ENCODE measurements around the gene SUB1. TPM values are rescaled to one million over a fixed set of nuclear protein-coding genes. Genes with fewer than 3 reads are reported as not detected.

The SUB1 gene
- total RNA-seq, 1 experiment from 2014 or later = 204 TPM

DNA sequence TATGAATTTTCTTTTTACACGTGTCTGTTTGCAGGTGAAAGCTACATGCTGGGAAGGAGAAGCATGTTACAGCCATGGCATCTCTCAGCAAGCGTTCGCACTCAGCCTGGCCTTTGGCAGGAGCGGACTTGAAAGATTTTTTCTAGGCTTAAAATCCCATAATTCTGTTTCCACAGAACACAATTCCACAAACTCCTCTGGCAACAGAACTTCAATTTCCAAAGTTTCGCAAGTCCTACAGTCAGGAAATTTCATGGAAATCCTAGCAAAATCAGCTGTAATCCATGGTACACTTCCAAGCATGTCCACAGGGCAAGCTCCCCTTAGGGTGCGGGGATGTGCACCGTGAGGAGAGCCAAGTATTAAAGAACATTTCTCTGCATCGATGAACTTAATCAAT lies 35.9 kb downstream of the SUB1 start:
- H3K4me3 ChIP-seq (ENCODE audit: low read depth in 2 of 2, low read length in 2 of 2) = no peak overlapping the region
- ChIA-PET POLR2A (no interaction called here), CTCF (no interaction called here)
- H3K36me3 ChIP-seq (ENCODE audit: control insufficient read depth, insufficient read depth, low read length) = no peaks in the 10 kb centered on the region
- H3K27me3 ChIP-seq (ENCODE audit: control insufficient read depth, insufficient read depth, low read length) = no peaks in the 10 kb centered on the region
- no peak overlapping the region for H3K27ac ChIP-seq (ENCODE audit: low read length)
- BruUV-seq (replicated peaks) = no TSS peak
- ATAC-seq (no peak), DNase-seq (ENCODE audit: low read depth, low spot score) (no peak)
- in situ Hi-C loops (cut with HindIII; ENCODE audit: low pct_unique_long_range_greater_than_20kb, low sequenced_read_pairs) (no loop called here), intact Hi-C loops (cut with micrococcal nuclease; ENCODE audit: unreplicated experiment) (no loop called here)
- H3K4me1 ChIP-seq (ENCODE audit: control insufficient read depth, insufficient read depth, low read length) = no peaks in the 10 kb centered on the region
- no peak for TF ChIP-seq REST (IDR thresholded peaks at IDR 0.05; ENCODE audit: insufficient read depth in 1 of 2, low read depth in 2 of 2, low read length in 1 of 2)
- no peak for TF ChIP-seq POLR2AphosphoS5 (IDR thresholded peaks at IDR 0.05; ENCODE audit: low read depth, low read length)
- TF ChIP-seq CTCF (IDR thresholded peaks at IDR 0.05) = no peak
- no peak for TF ChIP-seq TCF7L2 (IDR thresholded peaks at IDR 0.05; ENCODE audit: low read depth, low read length)
- TF ChIP-seq SIN3A (IDR thresholded peaks at IDR 0.05; ENCODE audit: borderline replicate concordance, insufficient read depth, low read depth, low read length) = no peak
- H3K9me3 ChIP-seq (ENCODE audit: control insufficient read depth, insufficient read depth, low read depth, low read length) = no peaks in the 10 kb centered on the region

DNA sequence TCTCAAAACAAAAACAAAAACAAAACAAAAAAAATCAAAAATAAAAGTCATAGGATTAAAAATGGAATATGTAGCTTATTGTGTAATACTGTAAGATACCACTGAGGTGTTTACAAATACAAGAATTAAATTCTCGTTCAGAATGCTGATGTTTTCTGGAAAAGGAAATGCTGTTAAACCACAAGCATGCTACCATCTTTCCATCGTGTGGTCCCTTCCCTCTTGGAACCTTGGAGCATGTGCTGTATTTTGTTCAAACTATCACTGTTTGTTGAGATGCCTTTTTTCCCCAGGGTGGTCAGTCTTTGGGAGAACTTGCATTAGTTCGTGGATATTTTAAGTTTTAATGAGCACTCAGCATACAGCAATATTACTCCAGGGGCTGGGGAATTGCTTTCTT lies 39.7 kb downstream of the SUB1 start:
- Histone ChIP-seq H3K4me3 (ENCODE audit: low read depth in 2 of 2, low read length in 2 of 2) (no peak overlapping the region), H3K27me3 (ENCODE audit: control insufficient read depth, insufficient read depth, low read length) (no peaks in the 10 kb centered on the region), H3K27ac (ENCODE audit: low read length) (no peak overlapping the region), H3K9me3 (ENCODE audit: control insufficient read depth, insufficient read depth, low read depth, low read length) (no peaks in the 10 kb centered on the region), H3K36me3 (ENCODE audit: control insufficient read depth, insufficient read depth, low read length) (no peaks in the 10 kb centered on the region), H3K4me1 (ENCODE audit: control insufficient read depth, insufficient read depth, low read length) (no peaks in the 10 kb centered on the region)
- intact Hi-C loops (cut with micrococcal nuclease; ENCODE audit: unreplicated experiment) (no loop called here), in situ Hi-C loops (cut with HindIII; ENCODE audit: low pct_unique_long_range_greater_than_20kb, low sequenced_read_pairs) (no loop called here)
- DNase-seq (ENCODE audit: low read depth, low spot score) = no peak
- CTCF ChIA-PET = no interaction called here
- no TSS peak for BruUV-seq (replicated peaks)
- TF ChIP-seq SIN3A (IDR thresholded peaks at IDR 0.05; ENCODE audit: borderline replicate concordance, insufficient read depth, low read depth, low read length) = no peak
- no peak for TF ChIP-seq TCF7L2 (IDR thresholded peaks at IDR 0.05; ENCODE audit: low read depth, low read length)
- no peak for ATAC-seq
- POLR2A ChIA-PET = no interaction called here

DNA sequence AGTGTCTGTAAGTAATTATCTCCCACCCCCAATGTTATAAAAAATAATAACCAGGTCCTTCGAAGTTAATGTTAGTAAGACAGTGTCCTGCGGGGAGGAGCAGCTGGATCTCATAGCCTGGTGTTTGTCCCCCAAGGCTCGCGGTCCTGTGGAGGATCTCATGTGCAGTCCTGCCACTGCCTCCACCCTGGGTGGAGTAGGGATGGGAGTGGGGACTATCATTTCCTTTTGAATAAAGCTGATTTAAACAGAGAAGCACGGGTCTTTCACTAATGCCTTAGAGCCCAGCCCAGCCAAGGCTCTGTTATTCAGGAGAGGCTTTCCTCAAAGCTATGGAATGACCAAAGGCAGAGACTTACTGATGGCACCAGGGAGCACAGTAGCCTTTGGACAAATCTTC lies 40.2 kb downstream of the SUB1 start:
- BruUV-seq (replicated peaks) = no TSS peak
- in situ Hi-C loops (cut with HindIII; ENCODE audit: low pct_unique_long_range_greater_than_20kb, low sequenced_read_pairs) = no loop called here
- POLR2A ChIA-PET = no interaction called here
- TF ChIP-seq SIN3A (IDR thresholded peaks at IDR 0.05; ENCODE audit: borderline replicate concordance, insufficient read depth, low read depth, low read length) (no peak), POLR2AphosphoS5 (IDR thresholded peaks at IDR 0.05; ENCODE audit: low read depth, low read length) (no peak), REST (IDR thresholded peaks at IDR 0.05; ENCODE audit: insufficient read depth in 1 of 2, low read depth in 2 of 2, low read length in 1 of 2) (no peak), CTCF (IDR thresholded peaks at IDR 0.05) (no peak), TCF7L2 (IDR thresholded peaks at IDR 0.05; ENCODE audit: low read depth, low read length) (no peak)
- Histone ChIP-seq H3K4me3 (ENCODE audit: low read depth in 2 of 2, low read length in 2 of 2) (no peak overlapping the region), H3K4me1 (ENCODE audit: control insufficient read depth, insufficient read depth, low read length) (no peaks in the 10 kb centered on the region), H3K27ac (ENCODE audit: low read length) (no peak overlapping the region), H3K36me3 (ENCODE audit: control insufficient read depth, insufficient read depth, low read length) (no peaks in the 10 kb centered on the region), H3K9me3 (ENCODE audit: control insufficient read depth, insufficient read depth, low read depth, low read length) (no peaks in the 10 kb centered on the region), H3K27me3 (ENCODE audit: control insufficient read depth, insufficient read depth, low read length) (no peaks in the 10 kb centered on the region)
- CTCF ChIA-PET = no interaction called here
- DNase-seq (ENCODE audit: low read depth, low spot score) = no peak
- intact Hi-C loops (cut with micrococcal nuclease; ENCODE audit: unreplicated experiment) = no loop called here
- ATAC-seq = no peak
